Activated T-helper 1 cell treated with Interleukin-2 at 50 U/mL for 16 hours (primary cell): ENCODE measurements around the gene ICOS.

Experiments
- DNase-seq: peaks from one replicate; pipeline ENCODE4 v3.0.0-alpha.2; 2020; ENCODE audit warnings: low read depth

ICOS gene

DNA sequence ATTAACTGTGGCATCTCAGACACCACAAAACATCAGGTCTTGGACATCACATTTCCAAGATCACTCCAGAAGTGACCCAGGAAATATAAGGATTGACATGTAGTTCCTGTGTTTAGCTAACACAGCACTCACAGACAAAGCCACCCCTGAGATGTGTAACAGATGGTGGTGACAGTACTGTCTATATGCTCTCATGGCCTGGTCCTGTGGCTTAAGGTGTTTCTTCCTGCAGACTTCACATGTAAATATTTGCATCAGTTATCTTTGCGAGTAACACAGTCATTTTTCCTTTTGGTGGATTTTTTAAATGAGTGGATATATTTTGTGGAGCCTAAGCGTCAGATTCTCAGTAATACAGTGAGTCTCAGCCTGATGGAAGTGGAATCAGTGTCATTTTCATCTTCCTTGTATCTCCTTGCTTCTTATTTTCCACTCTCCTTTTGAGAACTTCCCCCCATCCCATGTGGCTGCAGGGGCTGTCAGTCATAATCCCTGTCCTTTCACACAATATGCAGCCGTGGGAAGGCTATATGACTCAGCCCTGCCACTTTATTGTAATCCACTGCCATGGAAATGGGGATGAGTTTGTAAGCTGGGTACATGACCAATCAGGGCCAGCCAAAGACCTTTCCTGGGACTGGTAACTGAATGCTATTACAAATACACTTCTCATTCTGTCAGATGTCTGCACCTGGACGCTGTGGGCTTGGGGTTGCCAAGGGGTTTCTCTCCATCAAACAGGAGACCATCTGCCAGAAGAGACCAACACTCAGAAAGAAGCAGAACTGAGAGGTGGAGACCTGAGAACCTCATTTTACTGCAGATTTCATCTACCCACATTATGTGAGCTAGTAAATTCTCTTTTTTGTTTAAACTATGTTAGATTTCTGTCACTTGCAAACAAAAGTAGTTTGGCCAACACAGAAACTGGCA lies 74.3 kb downstream of the ICOS start:
- no peak for DNase-seq
